HG03354 (cell line): ENCODE data around the gene SLC35A5.
"Not testable (repeated sequence)": the region's sequence is repeated elsewhere in the genome, so short reads cannot be mapped to it uniquely, and the experiment has no call there.

Source experiments
- ATAC-seq: cut with Tn5 transposase; IDR thresholded peaks from one replicate; pipeline ENCODE4 v1.9.1; 2021; ENCODE audit warnings: mild to moderate bottlenecking; ENCODE audit not compliant: unreplicated experiment, poor library complexity, severe bottlenecking

Gene SLC35A5, protein sequence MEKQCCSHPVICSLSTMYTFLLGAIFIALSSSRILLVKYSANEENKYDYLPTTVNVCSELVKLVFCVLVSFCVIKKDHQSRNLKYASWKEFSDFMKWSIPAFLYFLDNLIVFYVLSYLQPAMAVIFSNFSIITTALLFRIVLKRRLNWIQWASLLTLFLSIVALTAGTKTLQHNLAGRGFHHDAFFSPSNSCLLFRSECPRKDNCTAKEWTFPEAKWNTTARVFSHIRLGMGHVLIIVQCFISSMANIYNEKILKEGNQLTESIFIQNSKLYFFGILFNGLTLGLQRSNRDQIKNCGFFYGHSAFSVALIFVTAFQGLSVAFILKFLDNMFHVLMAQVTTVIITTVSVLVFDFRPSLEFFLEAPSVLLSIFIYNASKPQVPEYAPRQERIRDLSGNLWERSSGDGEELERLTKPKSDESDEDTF

DNA sequence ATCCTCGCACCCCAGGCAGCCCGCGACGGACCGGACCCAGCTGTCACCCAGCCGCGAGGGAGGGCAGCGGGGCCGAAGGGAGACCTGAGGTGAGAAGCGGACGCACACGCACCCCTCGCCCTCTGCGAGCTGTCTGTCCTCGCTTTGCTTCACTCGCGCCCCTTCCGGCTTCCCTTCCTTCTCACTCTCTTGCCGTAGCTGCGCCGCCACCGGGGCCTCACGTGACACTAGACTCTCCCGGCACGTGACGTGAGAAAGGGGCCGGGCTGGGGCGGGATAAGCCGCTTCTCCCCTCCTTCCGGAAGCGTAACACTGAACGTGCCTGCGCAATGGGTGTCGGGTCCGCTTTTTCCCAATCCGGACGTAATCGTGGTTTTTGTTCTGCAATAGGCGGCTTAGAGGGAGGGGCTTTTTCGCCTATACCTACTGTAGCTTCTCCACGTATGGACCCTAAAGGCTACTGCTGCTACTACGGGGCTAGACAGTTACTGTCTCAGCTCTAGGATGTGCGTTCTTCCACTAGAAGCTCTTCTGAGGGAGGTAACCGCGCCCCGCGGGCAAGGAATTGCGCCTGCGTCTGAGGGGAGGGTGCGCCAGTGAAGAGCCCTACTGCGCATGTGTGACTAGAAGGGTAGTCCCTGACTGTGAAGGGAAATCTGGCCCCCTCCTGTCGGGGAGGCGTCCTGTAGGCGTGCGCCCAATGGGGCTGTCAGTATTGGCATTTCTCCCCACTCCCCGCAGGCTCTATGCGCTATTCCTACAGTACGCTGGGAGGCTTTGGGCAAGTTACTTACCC is at the start of gene SLC35A5, which contains the start of gene ATG3:
SLC35A5 (plus strand) TSS at position 312 of the 796 bp plus-strand sequence. CDS start 1,359 bp downstream, outside the sequence.
ATG3 (minus strand) TSS at position 229 of the 796 bp plus-strand sequence. CDS start 434 bp downstream, outside the sequence.
- ATAC-seq, result peak; percentile 83

GRCh38 chr3:112512320-112512719 is 49.5 kb upstream of the SLC35A5 start:
- no peak for ATAC-seq

DNA sequence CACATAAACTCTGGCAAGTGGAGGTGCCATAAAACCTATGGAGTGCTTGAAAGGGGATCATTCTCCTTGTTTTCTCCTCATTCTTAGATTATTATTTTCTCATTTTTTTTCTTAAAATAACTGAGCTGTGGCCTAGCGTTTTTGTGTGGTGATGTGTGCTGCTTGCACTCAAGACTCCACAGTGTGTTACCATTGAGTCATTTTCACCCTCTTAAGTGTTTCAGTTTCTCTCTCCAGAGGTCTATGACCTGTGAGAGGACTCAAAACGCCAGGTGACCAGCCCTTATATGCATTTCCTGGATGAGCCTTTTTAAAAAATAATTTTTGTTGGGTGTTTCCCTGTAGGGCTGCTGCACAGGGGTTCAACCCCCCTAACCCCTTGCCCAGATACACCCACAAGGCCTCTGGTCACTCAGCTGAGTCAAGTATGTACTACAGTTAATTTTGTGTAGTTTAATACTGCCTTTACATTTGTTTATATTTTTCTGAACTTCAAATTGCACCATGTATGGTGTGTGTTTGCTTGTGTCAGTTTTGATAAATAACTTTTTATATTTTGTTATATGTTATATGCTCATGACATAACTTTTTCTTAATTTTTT is 47.2 kb upstream of the SLC35A5 start:
- ATAC-seq, result peak; percentile 100

GRCh38 chr3:112518970-112519369 is 42.9 kb upstream of the SLC35A5 start:
- not testable (repeated sequence) for ATAC-seq

GRCh38 chr3:112519424-112520001 is 42.3 kb upstream of the SLC35A5 start:
- peak; percentile 58 for ATAC-seq

- not testable (repeated sequence) for ATAC-seq
These were observed 37.7 kb upstream of the SLC35A5 start for GRCh38 chr3:112524127-112524526.

DNA sequence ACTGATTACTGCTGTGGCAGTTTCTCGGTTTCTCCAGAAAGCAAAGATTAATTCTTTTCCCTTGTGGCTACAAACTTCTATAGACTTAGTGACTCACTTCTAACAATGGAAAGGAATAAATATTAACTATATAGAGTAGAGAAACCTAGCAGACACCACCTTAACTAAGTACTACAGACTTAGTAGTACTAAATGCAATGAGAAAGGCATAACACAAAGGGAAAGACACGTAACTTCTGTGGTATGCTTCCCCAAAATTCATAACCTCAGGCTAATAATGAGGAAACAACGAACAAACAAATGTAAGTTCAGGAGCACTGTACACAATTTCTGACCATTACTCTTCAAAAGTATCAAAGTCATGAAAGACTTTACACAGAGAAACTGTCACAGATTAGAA is 31.3 kb upstream of the SLC35A5 start:
- no peak for ATAC-seq

DNA sequence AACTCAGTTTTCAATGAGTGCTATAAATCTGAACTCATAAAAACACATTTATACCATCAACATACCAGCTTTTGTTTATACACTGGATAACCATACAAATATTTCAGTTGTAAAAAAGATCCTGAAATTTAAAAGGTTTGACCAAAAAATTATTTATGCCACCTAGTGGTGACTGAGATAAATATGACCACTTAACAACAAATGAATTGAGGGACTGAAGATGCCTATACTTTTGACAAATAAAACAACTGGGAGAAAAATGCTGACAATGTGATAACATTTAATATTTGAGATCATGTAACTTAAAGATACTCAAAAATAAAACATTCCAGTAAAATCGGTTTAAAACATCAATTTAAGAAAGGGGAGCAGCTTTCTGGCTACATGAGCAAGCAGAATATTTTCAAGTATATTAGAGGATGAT is 30.5 kb upstream of the SLC35A5 start:
- no peak for ATAC-seq

GRCh38 chr3:112539825-112540650 is 21.8 kb upstream of the SLC35A5 start:
- peak; percentile 98 for ATAC-seq

DNA sequence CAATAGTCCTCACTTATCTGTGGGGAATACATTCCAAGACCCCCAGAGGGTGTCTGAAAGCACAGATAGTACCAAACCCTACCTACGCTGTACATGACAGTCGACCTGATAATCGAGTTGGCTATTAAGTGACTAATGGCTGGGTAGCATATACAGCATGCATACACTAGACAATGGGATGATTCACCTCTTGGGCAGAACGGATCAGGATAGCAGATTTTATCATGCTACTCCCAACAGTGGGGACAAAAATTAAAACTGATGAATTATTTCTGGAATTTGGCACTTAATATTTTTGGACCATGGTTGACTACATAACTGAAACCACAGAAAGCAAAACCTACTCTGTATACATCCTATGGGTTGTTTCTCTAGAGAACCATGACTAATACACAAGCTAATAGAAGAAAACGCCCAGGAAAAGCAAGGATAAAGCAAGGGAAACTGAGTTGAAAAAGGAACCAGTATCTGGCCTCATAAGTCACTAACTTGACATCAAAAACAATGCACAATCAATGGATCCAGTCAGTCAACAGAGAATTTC is 15.6 kb upstream of the SLC35A5 start:
- ATAC-seq, result no peak

- no peak for ATAC-seq
These were observed 11.0 kb upstream of the SLC35A5 start for GRCh38 chr3:112550859-112551258.

DNA sequence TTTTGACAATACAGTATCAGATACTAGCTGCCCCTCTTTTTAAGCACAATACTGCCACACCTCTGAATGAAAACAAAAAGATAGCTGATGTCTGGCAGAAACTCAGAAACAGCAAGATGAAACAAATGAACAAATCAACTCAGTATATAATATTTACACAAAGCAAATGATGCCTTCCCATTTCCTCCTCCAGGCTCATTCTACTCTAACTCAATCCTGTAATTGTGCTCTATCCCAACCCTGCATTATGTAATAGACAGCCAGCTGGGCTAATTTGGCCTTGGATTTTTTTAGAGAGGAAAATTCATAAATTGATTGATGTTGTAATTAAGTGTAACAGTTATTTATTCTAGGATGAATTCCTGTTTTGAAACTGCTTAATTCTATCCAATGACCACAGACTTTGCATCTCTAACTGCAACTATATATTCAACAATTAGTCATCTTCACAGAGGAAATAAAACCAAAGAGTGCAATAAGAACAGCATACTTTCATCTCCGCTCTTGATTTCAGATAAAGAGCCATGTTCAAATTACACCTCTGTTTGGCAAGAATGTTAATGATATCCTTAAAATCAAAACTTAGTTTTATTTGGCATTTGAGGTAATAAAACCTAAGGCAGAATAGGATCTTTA is 6.2 kb upstream of the SLC35A5 start:
- no peak for ATAC-seq

DNA sequence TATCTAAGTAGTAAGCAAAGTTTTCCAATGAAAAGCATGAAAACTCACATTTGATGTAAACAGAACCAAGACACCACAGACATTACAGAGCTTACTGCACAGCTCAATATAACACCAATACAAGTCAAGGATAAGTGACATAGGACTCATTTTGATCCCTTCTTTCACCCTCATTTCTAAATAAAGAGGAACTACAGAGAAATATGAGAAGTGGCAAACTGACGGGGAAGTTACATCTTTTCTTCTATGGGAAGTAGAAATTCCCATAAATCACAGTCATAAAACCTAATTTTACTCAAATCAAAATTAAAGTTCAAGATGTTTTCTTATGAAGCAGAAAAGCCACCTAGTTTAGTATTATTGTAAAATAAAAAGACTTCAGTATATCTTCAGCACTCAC is 3.9 kb upstream of the SLC35A5 start:
- no peak for ATAC-seq

GRCh38 chr3:112560307-112560706 is 1.5 kb upstream of the SLC35A5 start:
- ATAC-seq, result no peak

DNA sequence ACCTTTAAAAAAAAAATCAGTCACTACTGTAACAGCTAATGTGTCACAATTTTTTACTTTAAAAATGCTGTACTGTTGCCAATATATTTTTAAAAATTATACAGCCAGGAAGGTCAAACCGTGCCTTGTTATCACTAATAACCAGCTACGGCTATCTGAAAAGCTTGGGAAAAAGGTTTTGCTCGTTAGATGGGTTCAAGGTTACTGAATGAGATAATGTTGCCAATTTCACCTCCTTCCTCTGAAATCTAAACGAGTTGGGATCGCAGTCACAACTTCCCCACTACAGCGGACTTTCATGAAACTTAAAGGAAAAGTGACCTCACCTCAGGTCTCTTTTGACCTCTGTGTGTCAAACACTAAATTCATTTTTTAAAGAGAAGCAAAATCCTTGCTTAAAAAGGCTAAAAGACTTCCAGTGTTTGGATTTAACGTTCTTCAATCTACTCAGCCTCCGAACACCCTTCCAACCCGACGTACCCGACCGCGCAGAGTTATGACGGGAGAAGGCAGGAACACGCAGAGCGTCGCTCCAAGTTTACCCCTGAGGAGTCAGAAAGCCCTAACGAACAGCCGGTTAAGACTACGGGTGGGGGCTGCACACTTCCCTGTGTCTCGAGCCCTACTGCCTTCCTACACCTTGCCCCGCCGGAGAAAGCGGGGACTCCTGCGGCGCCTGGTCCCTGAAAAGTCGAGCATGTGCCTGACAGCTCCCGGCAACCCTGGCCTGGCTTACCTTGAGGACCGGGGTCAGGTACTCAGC is 943 bp upstream of the SLC35A5 start:
- ATAC-seq, result peak; percentile 36

GRCh38 chr3:112561484-112561733 is 436 bp upstream of the SLC35A5 start:
- ATAC-seq, result peak; percentile 47

GRCh38 chr3:112564247-112564939 is 2.5 kb downstream of the SLC35A5 start:
- not testable (repeated sequence) for ATAC-seq
